CD4-positive, alpha-beta T cell treated with Interleukin-17A for 1 hour (primary cell): ENCODE measurements around the gene DAGLA.

ENCODE experiments used
- DNase-seq: peaks from one replicate; pipeline ENCODE4 v3.0.0-alpha.2; 2020

Gene DAGLA

DNA sequence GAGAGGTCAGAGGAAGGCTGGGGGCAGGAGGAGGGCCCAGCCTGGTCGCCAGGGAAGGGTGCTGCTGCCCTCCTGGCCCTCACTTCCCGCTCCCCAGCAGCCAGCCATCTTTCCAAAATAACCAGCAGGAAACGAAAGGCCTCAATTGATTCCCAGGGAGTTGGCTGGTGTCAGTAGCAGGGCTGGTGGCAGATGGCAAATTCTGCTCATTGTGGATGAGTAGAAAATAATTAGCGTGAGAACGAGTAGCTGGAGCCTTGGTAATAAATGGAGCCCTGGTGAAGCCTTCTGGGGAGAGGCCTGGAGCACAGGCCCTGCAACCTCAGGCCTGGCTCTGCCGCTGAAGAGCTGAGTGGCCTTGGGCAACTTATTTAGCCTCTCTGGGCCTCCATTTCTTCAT is 31.3 kb downstream of the DAGLA start:
- DNase-seq = no peak

DNA sequence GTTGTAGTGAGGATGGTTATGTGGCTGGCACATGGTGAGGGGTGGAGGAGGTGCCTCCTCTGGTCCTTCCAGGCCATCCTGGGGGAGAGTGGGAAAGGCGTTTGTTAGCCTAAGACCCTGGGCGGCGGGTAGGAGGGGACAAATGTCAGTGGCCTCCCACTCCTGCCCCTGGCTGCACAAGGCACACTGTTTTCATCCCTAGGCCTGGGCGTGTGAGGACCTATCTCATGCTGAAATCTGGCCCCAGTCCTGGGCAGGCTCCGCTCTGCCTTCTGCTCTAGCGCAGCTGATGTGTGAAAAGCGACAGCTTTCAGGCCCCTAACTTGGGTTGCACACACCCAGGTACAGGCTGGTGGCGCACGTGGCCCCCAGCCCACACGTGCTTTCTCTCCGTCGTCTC is 32.1 kb downstream of the DAGLA start:
- no peak for DNase-seq

DNA sequence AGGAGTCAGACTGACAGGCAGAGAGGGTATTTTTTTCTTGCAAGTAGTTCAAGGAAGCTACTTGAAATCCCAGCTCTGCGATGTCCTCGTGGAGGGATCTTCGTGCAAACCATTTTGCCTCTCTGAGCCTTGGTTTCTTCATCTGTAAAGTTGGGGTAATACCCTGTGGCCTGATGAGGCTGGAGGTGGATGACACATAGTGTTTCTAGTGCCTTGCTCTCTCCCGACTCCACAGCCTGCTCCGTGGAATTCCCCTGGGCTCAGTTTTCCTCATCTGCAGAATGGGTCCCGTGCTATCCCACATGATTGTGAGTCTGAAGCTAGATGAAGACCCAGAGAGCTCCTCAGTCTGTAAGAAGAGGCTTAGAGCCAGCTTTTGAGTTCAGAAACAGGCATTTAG is 32.7 kb downstream of the DAGLA start:
- no peak for DNase-seq

DNA sequence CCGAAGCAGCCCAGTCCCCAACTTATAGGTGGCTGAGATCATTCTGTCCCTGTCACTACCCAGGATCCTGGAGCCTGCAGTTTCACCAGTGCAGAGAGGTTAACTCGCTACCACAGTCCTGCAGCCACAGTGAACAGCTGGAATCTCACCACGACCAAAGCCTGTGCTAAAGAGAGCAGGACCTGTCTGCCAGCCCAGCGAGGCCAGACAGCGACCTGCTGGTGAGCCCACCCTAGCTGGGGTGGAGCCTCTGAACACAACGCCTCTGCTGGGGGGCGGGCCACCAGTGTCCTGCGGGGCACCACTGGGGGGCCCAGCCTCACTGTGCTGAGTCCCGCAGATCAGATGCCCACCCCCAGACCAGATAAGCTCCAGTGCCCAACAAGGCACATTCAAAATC is 33.3 kb downstream of the DAGLA start:
- no peak for DNase-seq

DNA sequence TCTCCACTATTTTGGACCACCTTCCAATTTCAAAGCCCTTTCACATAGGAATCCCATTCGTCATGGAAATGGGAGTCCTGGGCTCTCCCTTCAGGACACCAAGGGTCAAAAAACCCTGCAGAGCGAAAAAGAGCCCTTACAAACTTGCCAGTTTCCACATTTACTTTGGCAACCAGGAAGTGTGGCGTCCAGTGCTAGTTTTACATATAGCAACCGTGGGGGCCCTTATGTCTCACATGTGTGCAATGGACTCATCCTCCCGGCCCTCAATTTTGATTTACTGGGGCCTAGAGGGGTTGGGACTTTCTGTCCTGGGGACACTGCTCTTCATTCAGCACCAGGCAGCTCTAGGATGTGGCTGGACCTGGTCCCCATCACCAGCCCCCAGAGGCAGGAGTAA is 33.7 kb downstream of the DAGLA start:
- DNase-seq = no peak

DNA sequence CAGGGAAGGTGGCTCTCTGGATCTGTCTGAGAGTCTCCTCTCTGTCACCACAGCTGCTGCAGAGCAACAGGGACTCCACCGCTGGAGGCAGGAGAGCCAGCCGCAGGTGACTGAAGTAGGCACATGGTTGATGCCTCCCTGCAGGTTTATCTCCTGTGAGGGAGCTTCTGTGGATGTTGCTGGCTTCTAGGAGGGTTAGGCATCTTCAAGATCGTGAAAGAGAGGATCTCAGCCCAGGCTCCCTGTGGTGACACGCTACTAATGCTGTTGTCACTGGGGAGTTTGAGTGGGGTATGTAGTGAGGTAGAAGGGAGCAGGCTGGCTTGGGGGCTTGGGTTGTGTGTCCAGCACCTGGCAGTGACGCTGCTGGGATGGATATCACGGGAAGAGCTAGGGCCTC is 34.1 kb downstream of the DAGLA start:
- DNase-seq = no peak

DNA sequence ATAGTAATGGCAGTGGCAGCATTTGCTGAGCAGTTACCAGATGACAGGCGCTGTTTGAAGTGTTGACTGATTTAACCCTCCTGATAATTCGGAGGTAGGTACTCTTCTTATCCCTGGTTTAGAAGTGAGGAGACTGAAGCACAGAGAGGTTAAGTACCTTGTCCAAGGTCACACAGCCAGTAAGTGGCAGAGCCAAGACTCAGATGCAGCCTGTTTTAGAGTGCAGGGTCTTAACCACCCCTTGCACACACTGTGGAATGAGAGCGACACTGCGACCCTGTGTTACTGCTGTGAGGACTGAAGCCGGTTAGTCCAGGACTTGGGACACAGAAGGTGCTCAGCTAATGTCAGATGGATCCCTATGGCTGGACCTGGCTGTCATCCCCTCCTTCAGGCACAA is 34.7 kb downstream of the DAGLA start:
- DNase-seq = no peak

DNA sequence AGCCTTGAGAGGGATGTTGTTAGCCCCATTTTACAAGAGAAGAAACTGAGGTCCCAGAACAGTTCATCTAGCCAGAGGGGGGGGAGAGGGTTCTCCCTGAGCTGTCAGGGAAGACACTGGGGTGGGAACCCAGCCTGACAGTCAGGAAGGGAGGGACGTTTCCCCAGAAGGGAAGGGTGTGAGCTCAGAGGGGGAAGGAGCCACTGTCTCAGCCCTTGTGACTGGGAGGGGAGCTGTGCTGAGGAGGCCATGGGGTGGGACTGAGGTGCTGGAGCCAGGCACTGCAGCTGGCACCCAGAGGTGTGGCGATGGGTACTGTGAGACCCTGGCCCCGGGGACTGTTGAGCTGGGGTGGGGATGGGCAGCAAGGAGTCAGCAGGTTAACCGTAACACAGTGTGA is 35.7 kb downstream of the DAGLA start:
- no peak for DNase-seq

DNA sequence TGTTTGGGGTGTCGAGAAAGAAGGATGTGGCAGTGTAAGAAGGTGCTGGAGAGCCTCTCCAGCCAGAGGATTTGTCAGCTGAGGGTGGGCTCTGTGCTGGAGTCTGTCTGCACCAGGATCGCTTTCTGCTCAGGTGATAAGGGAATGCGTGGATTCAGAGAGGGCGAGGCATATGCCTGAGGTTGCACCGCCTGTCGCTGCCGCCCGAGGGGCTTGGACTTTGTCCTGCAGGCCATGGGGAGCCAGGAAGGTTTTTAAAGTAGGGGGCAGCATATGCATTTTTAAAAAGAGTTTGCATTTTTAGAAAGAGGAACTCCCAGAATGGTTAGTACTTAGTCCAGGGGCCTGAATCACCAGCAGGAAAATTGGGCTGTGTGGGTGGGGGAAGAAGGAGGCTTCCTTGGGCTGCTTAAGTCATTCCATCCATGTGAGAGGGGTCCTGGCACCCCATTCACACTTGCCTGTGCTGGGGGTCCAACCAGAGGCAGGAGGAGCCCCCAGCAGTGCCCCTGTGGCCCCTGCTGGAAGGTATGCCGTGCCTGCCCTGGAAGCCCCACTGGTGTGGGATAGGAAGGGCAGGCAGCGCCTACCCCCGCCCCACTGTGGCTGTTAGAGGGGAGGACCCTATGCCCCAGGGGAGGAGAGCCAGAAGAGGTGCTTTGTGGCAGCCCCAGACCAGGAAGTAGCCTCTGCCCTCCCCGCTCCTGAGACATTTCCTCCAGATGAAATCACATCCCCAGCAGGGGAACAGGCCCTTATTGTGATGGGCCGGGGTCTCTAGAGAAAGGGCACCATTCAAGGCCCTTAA is 36.5 kb downstream of the DAGLA start:
- no peak for DNase-seq

DNA sequence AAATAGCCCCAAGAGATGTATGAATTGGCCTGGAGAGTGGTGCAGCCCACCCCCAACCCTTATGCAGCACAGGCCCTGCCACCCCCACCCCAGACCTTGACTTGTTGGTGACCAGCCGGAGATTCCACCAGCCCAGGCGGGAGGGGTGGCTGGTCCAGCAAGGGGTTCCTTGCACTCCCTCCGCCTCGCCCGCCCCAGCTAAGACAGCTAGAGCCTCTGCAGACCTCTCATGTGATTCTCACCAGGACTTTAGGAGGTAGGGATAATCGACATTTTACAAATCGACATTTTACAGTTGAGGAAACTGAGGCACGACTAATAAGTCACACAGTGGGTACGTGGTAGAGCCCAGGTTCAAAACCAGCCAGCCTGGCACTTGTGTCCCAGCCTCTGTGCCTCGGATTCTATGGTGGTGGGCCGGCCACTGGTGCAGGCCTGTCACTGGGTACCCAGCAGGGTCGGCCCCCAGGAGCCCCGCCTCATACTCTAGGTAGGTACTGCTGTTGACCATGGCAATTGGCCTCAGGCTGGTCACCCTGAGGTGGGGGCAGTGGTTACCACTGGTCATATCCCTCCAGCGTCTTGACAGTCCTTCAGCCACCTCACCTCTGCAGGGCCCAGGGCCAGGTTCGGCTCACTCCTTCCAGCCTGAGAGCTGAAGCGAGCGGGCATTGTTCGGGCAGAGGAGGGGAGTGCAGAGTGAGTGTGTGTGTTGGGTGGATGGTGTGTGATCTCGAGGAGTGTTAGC is 37.3 kb downstream of the DAGLA start:
- DNase-seq = no peak

DNA sequence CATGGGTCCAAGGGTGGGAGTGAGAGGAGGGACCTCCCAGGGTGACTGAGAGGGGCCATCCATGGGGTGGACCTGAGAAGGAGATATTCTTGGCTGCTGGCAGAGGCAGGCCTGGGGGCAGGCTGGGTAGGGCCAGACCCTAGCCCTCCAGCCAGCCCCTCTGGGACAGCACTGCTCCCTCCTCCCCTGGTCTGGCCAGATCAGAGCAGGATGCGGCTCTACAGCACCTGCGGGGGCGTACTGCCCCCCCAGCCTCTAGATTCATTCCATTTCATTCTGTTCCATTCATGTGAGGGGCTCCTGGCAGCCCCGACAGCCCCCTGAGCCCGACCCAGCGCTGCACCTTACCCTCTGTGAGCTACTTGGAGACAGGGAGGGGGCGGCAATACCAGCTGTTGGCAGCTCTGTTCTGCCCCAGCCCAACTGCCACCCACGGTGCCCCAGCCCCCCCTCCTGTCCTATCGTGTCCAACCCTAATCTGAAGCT is 37.9 kb downstream of the DAGLA start:
- DNase-seq = no peak

DNA sequence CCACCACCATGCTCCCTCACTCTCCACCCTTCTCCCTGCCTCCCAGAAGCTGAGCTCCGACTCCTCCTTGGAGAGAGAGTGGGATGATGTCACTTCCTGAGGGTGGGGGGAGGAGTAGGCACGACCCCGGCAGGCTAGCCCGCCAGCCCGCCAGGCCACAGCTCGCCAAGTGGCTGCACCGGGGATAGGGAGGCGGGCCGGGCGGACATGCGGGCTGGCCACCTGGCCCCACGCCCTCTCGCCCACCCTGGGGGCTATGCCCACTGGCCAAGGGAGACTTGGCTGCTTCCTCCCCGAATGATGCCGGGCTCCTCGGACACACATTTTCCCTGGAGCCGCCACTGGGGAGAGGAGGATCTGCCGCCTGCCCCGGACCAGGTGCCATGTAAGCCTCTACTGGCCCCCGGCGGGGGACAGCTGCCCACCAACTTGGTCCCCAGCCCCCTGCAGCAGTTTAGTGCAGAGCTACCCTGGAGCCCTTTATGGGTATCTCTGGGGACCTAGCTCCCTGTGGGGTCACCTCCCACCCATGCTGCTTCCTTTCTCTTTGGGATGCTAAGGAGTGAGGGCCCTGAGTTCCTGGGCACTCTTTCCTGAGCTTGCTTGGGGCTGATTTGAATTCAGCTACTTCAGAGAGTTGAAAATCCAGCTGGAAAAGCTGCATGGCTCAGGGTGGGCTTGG is 38.6 kb downstream of the DAGLA start:
- DNase-seq = no peak

DNA sequence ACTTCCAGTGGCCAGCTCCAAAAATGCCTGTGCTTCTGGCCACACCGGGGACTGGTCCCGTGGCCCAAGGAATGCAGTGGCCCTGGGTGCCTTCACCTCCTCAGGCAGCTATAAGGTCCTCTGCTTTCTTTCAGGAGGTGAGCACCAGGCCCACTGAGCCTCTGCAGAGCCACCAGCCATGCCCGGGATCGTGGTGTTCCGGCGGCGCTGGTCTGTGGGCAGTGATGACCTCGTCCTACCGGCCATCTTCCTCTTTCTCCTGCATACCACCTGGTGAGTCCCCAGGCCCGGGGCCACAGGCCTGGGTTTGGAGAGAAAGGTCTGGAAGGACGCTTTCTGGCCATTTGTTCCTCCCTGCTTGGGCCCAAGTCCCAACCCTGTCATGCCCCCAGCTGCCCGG is 39.8 kb downstream of the DAGLA start:
- DNase-seq = no peak

DNA sequence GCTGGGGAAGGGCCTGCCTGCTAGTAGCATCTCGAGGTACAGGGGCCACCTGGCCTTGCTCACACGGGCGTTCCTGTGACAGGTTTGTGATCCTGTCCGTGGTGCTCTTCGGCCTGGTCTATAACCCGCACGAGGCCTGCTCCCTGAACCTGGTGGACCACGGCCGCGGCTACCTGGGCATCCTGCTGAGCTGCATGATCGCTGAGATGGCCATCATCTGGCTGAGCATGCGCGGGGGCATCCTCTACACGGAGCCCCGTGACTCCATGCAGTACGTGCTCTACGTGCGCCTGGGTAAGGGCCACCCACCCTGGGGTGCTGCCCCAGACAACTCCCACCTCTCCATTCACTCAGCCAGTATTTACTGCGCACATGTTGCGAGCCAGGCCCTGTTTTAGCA is 40.4 kb downstream of the DAGLA start:
- no peak for DNase-seq

DNA sequence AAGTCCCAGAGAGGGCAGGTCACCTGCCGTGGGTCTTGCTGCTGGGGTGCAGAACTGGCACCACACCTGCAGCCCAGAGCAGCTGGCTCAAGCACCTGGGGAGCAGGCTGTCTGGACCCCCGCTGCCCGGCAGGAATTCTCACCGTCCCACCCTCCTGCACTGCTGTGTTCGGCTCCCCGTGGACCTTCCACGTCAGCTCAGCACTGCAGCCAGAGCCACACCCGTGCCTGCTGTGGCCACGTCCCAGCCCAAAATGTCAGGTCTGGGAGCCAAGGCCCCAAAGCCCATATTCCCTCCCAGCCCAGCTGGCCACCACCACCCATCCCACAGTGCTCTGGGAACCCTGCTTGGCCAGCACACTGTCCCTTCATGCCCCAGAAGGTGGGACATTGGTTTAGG is 44.2 kb downstream of the DAGLA start:
- no peak for DNase-seq

DNA sequence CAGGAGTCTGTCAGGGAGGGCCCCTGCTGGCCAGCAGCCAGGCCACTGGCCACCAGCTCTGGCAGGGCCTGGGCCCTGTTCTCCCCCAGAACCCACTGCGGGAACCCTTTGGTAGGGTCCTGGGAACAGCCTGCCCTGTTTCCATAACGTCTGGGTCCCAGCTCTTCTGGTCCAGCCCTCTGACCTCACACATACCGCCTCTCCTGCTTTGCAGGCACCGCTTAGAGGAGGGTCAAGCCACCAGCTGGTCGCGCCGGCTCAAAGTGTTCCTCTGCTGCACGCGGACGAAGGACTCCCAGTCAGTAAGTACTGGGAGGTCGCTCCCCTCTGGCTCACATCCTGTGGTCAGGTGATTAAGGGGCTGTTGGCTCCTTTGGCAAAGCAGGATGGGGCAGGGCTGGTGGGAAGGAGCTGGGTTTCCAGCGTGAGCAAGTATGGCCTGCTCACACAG is 45.6 kb downstream of the DAGLA start:
- DNase-seq = no peak

DNA sequence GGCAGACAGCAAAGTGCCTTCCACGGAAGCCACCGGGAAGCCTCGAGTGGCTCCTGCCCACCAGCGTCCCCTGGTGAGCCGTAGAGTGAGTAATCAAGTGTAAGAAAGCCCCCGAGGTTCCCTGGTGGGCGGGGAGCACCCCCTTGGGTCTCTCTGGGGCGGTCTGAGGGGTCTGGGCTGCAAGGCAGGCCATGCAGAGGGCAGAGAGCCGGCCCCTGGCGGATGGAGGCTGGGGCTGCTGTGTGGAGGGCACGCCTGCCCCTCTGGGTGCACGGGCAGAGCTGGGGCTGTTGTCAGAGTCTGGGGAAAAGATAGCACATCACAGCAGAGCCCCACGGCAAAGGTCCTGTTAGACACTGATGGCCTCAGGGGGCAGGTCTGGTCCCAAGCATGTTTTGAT is 46.6 kb downstream of the DAGLA start:
- no peak for DNase-seq

DNA sequence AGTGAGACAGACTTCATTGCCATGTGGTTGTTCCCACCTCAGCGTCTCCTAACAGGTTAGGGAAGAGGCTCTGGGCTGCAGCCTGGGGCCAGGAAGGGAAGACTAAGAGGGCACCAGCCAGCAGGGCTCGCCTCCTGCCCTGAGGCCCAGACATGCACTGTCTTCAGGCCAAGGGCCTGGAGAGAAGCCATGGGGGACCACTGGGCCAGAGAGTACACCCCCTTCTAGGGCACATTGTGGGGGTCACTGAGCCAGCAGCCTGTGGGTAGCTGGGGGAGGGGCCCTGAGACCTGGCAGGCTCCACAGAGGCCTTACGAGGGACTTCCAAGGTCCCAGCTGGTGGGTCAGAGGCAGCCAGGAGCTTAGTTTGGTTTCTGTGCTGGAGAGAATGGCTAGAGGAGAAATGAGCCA is 47.2 kb downstream of the DAGLA start:
- no peak for DNase-seq

DNA sequence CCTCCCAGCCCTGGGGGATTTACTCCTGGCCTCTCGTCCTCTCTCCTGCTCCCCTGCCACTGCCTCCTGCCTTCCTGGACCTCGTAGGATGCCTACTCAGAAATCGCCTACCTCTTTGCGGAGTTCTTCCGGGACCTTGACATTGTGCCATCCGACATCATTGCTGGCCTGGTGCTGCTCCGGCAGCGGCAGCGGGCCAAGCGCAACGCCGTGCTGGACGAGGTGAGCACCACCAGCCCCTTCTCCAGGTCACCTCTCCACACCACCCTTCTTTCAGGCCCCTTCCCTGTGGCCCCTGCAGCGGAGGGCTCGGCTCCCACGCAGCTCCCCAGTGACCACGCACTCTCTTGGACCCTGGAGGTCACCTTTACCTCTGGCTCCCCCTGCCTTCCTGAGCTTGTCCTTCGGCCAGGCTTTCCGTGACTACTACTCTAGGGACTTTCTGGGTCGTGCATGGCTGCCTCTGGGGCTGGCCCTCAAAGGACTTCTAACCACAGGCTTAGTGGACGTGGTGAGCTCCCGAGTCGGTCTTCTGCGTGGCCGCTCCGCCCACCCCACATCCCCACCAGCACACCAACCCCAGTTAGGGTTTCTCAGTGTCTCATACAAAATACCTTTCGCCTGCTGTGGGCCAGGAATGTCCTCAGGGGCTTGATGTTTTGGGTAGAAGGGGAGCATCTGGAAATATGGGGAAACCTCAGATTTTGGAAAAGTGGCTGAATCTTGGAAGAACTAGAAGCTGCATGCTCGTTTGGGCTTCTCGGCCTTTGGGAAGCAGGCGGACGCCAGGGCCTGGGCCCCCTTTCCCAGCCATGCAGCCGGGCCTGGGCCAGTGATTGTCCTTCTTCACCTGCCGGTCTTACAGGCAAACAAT is 48.1 kb downstream of the DAGLA start:
- DNase-seq = no peak

DNA sequence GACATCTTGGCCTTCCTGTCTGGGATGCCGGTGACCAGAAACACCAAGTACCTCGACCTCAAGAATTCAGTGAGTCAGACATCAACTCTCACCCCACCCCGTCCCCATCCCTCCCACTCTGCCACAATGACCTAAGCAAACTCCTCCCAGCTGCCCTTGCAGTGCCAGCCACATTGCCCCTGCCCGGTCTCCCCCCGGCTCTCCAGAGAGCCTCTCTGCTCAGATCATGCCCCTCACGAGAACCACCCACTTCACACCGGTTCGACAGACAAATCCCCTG is 48.7 kb downstream of the DAGLA start:
- DNase-seq = no peak

DNA sequence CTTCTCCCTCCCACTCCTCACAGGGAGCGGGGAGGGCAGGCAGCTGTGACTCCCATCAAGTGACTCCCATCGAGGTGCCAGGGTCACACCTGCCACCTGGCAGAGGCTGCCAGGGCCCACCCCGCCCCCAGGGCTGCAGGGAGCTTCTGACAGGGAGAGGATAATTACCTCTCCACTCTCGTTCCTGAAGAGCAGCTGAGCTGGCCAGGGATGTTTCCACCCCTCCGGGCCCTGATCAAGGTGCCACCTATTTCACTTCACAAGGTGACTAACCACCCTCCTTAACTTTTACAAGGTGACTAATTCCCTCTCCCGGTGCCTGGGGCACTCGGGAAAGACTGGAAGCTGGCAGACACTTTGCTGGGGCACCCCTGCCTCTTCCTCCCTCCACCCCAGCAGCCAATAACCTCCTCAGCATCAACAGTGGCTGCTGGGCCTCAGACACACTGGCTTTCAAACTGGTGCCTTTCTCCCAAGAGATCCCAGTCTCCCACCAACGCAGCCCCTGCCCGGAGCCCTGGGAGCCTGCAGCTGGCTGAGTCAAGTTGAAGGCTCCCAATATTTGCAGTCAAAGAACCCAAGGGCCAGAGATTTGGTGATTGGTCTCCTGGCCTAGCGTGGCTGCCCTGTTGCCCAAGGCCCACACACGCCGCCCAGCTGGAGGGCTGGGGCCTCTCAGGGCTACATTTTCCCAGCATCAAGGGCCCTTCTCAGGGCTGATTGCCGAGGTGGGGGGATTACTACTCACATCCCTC is 50.2 kb downstream of the DAGLA start:
- no peak for DNase-seq
